GM10266 (cell line): ENCODE measurements around the gene FNBP1.

Source experiments
- DNase-seq: peaks from one replicate; pipeline ENCODE4 v3.0.0; 2012; ENCODE audit errors: extremely low spot score
- CTCF ChIP-seq: IDR thresholded peaks from 2 replicates; pipeline ENCODE4 v1.5.1; 2012; ENCODE audit warnings: mild to moderate bottlenecking, low read depth; ENCODE audit not compliant: control insufficient read depth, insufficient read depth; ENCODE audit errors: missing control alignments

FNBP1 gene

GRCh38 chr9:129840034-129840433 lies 203.0 kb downstream of the FNBP1 start:
- no peak for DNase-seq
- TF ChIP-seq CTCF: no peak

DNA sequence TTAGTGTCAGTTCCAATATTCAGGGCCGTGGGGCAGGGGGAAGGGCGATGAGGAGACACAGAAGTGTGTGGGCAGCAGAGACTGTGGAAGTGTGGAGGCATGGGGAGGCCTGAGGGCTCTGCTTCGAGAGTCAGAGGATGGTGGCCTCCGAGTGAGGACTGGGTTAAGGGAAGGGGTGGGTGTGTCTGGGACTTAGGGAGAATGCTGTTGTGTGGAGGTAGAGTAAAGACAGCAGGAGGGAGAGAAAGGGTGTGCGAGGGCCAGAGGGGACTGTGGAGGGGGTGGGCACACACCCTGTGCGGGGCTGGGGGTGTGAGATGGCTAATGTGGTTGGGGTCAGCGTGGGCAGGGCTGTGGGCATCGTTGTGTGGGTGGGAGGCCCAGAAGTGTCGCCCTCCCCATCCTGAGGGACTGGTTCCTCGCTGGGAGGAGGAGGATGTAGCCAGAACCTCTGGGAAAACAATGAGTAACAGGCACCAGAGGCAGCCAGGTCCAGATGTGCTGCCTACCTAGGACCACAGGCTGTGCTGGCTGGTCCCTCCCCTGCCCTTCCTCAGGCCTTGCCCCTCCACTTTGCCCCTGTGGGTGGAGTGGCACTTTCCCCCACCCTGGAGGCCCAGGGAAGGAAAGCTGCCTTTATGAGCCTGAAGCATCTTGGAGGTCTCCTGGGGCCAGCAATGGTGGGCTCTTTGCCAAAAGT lies 203.5 kb downstream of the FNBP1 start:
- TF ChIP-seq CTCF: no peak

GRCh38 chr9:129838707-129839259 lies 204.2 kb downstream of the FNBP1 start:
- DNase-seq: no peak
- TF ChIP-seq CTCF: no peak

More for the DNA sequence above, 203.5 kb downstream of the FNBP1 start:
- DNase-seq: no peak
